Occipital lobe (tissue), 2 donors: Measurements from ENCODE around the gene ST7. TPM values are rescaled to one million over a fixed set of nuclear protein-coding genes. Genes with fewer than 3 reads are reported as not detected.

Experiments used
- DNase-seq: peaks from one replicate; lab custom pipeline; 2025; lab: John Stamatoyannopoulos, UW
- total RNA-seq: library from RNA; depleted of rRNA; stranded (reverse); fragments of >200 nt; gene quantifications from one replicate; pipeline ENCODE4 v1.2.3, GENCODE V29; 2014

The ST7 gene
- total RNA-seq, 1 donor from 2014 or later: 72.4 TPM

DNA sequence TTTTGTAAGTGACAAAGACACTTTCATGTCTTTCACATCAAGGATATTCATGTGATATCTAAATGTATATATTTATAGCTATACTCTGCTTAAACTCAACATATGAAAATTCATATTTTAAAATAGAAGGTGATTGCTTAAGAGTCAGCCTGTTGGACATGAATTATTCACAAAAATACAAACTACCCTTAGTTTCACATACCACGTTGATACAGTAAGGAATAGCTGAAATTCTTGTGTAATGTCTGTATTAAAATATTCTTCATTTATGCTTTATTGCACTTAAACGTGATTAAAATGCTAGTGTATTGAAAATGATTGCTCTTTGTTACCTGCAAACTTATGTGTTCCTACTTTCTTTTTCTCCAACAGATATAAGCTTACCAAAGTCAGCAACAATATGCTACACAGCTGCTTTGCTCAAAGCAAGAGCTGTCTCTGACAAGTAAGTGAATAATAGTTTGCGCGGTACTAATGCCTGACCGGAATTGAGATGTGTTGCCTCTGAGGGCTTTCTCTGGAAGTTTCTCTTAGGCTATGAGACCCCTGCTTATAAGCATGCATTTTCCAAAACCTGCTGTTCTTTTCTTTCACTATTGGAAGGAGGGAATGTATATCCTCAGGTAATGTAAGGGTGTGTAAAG lies 235.8 kb downstream of the ST7 start:
- no peak for DNase-seq

- no peak for DNase-seq
Observed at GRCh38 chr7:117190104-117190503, 236.8 kb downstream of the ST7 start.

DNA sequence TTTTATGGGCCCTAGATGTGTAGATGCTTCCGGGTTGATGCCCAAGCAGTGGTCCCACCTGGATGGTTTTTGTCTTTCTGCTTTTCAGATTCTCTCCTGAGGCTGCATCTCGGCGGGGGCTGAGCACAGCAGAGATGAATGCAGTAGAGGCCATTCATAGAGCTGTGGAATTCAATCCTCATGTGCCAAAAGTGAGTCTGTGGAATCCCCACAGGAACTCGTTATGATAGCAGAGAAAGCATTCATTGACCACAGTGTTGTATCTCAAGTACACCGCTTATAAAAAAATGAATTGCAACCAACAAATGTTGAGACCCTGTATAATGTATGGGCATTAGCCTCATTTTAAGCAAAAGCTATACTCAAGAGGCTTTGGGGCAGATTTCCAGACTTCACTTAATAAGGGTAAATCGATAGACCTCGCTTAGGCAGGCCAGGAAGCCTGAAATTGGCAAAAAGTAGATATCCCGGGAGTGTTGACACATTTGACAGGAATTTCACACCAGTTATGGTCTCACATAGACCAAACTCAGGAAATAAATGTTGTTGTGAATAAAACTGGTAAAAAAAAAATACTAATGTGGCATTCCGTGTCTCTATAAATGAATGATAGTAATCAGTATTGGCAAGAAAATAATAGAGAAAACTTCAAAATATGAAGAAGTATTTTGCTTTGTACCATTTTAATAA lies 237.6 kb downstream of the ST7 start:
- DNase-seq: no peak

- DNase-seq: no peak
Observed at GRCh38 chr7:117192108-117192507, 238.8 kb downstream of the ST7 start.

- DNase-seq: no peak
Observed at GRCh38 chr7:117193564-117193963, 240.3 kb downstream of the ST7 start.

GRCh38 chr7:117194445-117194844 lies 241.1 kb downstream of the ST7 start:
- DNase-seq: no peak

GRCh38 chr7:117195361-117196029 lies 242.2 kb downstream of the ST7 start:
- DNase-seq: no peak

GRCh38 chr7:117200132-117200531 lies 246.8 kb downstream of the ST7 start:
- no peak for DNase-seq

GRCh38 chr7:117200786-117201458 lies 247.6 kb downstream of the ST7 start:
- DNase-seq: no peak

DNA sequence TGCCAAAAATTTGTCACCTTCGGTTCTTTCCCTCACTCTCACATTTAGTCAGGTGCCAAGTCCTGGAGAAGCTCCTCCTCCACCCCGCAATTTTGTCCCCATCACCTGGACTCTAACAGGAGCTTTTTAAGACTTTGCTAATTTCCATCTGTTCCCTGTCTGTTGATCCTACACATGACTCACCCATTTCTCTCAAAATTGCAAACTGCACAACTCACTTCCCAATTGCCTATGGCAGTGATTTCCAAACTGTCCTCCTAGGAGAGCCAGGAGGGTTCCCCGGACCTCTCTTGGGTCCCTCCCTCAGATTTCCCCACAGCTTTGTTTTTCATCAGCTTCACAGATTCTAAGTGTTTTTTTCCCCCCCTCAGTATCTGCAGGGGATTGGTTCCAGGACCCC lies 249.2 kb downstream of the ST7 start:
- peak; percentile 4 for DNase-seq

DNA sequence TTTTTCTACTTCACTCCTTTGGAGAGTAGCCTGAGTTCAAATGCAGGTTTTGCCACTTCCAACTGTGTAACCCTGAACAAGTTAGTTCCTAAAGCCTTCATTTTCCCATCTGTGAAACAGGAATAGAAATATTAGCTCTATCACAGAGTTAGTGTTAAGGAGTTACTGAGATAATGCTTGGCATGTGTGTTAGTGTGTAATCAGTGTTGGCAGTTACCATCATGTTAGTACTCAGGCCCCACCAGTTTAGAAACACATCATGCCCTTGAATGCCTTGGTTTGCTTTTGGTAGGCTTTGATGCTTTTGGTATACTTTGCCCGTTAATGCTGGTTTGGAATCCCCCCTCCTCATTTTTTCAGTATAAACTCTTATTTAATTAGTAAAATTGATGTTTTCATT lies 249.9 kb downstream of the ST7 start:
- no peak for DNase-seq

GRCh38 chr7:117205873-117206272 lies 252.6 kb downstream of the ST7 start:
- DNase-seq: no peak

GRCh38 chr7:117208257-117208656 lies 255.0 kb downstream of the ST7 start:
- DNase-seq: no peak

- DNase-seq: no peak
Observed at GRCh38 chr7:117210397-117210796, 257.1 kb downstream of the ST7 start.

DNA sequence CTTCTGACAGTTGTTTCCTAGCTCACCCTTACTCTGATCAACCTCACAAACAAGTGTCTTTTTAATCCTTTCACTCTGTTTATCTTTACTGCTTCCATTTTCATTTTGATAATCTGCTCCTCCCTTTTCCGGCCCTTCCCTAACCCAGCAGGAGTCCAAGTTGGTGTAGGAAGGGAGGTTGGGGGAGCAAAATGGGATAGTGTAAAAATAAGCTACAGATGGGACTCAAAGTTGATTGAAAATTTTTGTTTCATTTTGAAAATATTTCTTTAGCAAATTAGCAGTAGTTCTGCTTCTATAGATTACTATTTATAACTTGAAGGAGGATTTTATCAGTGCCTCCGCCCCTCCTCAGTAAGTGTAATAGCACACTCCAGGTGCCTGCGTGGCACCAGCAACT lies 257.6 kb downstream of the ST7 start:
- DNase-seq: no peak

DNA sequence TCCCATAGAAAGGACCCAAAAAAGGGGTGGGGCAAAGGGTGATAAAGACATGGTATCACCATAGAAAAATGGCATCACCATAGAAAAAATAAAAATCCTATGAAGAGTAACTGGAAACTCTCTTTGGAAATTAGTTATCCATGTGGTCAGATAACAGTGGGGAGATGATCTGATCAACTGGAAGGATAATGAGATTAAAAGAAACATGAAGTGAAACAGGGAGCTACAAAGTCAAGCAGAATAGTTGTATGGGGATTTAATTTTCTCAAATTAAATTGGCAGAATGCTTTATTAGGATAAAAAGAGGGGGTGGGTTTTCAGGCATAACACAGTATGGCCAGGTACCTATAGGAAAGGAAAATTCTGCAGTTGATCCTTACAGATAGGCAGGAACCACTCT lies 258.3 kb downstream of the ST7 start:
- DNase-seq: no peak

GRCh38 chr7:117212969-117213877 lies 259.9 kb downstream of the ST7 start:
- no peak for DNase-seq

DNA sequence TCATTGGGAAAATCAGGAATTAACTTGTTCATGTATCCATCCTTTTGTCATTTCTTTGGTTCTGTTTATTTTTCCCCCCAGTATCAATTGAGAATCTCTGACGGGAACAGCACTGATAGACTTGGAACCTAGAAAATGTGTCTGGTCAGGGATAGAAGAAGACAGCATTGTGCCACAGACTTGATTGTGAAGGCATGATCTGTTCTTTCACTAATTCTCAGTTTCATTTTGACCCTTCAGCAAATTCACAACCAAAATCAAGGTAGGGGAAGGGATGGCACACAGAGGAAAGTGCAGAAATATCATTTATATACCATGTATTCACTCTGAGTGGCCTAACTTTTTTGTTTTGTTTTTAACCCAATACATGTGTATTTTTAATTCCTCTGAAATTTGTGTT lies 262.7 kb downstream of the ST7 start:
- no peak for DNase-seq

DNA sequence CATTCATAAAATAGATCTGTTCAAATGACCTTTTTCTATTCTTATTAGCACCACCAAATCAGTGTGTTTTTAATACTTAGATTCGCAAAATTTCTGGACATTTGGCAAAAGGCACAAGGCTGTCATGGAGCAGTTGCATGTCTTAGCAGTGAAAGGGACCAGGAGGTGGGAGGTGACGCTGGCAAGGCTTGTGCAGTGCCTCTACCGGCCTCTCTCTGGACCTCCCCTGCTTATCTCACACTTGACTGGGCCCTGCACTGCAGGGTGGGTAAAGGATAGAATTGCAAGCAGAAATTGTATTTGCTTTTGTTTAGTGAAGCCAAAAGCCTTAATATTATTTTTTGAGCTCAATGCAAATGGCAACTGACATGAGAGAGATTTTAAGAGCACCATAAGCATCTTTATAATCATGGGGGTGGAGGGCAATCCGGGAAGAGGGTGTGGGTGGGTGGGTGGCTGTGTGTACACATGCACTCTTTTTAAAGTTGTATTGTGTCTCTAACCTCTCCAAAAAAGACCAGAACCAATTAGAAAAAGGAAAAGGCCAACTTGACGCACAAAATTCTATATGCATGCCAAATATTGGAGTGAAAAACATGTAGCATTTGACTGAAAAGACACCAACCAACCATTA lies 263.3 kb downstream of the ST7 start:
- no peak for DNase-seq

DNA sequence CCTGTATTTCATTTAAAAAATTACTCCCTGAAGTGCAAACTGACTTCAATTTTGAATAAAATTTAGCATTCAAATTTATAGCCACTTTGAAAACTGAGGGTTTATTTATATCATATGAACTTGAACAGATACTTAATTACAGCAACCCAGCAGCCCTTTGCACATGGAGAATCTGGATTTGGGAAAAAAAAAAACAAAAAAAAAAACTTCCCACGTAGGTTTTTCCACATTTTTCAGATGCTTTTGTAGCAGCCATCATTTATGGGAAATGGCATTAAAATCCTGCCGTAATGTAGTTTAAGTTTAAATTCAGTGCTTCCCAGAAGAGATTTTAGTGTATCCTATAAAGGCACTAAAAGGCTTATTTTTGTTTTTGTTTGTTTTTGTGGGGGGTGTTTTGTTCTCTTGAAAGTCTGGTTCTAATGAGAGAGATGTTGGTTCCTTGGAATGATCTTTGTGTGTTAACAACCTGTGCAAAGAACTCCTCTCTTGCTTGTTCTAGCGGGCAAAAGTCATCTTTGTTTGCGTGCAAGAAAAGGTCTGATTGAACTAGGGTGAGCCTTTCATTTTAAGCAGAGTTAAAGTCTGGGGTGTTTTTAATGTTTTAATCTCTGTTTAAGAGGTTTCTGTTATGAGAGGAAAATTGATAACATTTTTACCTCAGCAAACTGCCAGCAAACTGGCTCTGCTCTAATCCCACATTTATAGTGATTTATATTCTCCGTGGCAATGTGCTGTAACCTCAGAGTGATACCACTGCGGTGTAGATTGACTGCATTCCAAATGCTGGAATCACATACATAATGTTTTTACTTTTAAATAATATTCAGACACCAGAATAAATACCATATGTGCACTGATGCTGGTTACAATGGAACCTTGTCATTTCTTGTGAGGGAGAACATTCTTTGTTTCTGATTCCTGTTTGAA lies 264.1 kb downstream of the ST7 start:
- DNase-seq: no peak
